A673 (cell line): ENCODE data around the gene PGRMC1. TPM values are rescaled to one million over a fixed set of nuclear protein-coding genes. Genes with fewer than 3 reads are reported as not detected.

Source experiments
- Bru-seq: library from RNA; stranded (reverse); fragments of 400-500 nt; gene quantifications from one replicate; lab custom pipeline; 2021; lab: Mats Ljungman, UMichigan
- BruChase-seq, 2 experiments: library from RNA; stranded (reverse); fragments of 400-500 nt; gene quantifications; one replicate each; lab custom pipeline; 2021; lab: Mats Ljungman, UMichigan
- BruUV-seq: library from RNA; stranded (reverse); fragments of 400-500 nt; replicated peaks from 2 replicates; lab custom pipeline; 2021; lab: Mats Ljungman, UMichigan
- CTCF ChIA-PET: fragments of 300-600 bp; sonication (Branson Sonifier 250); formaldehyde crosslinking; loops from one replicate; lab custom pipeline; 2022; ENCODE audit warnings: antibody characterized with exemption; lab: Charles Lee
- POLR2A ChIA-PET: fragments of 300-600 bp; sonication (Branson Sonifier 250); formaldehyde crosslinking; loops from one replicate; lab custom pipeline; 2022; ENCODE audit warnings: antibody characterized with exemption; ENCODE audit not compliant: low non-redundant PET; lab: Charles Lee
- DNase-seq: peaks from one replicate; pipeline ENCODE4 v3.0.0-alpha.2; 2015; ENCODE audit warnings: low spot score
- H3K27ac ChIP-seq: fragments of 200-600 bp; sonication (generic); 2 replicates; pipeline ENCODE4 v1.5.1; 2016; ENCODE audit warnings: mixed run types, low read depth, mild to moderate bottlenecking, mixed read lengths, antibody characterized with exemption, low read length; ENCODE audit not compliant: poor library complexity, severe bottlenecking
- H3K27me3 ChIP-seq: fragments of 200-600 bp; sonication (generic); replicated peaks from 2 replicates; pipeline ENCODE4 v1.6.1; 2017; ENCODE audit warnings: mixed run types, low read depth, mild to moderate bottlenecking, mixed read lengths, antibody characterized with exemption, low read length; ENCODE audit not compliant: insufficient read depth, poor library complexity
- H3K36me3 ChIP-seq: fragments of 200-600 bp; sonication (generic); 2 replicates; pipeline ENCODE4 v1.6.1; 2016; ENCODE audit warnings: mixed run types, mild to moderate bottlenecking, mixed read lengths, antibody characterized with exemption, low read length; ENCODE audit not compliant: insufficient read depth, poor library complexity, severe bottlenecking
- H3K4me1 ChIP-seq: fragments of 200-600 bp; sonication (generic); 2 replicates; pipeline ENCODE4 v1.6.1; 2017; ENCODE audit warnings: mixed run types, mild to moderate bottlenecking, mixed read lengths, antibody characterized with exemption, low read length; ENCODE audit not compliant: insufficient read depth, poor library complexity, severe bottlenecking
- H3K4me3 ChIP-seq: fragments of 200-600 bp; sonication (generic); 2 replicates; pipeline ENCODE4 v1.5.1; 2016; ENCODE audit warnings: low read depth, mixed run types, mild to moderate bottlenecking, mixed read lengths, low read length; ENCODE audit not compliant: poor library complexity, severe bottlenecking
- H3K9me3 ChIP-seq: fragments of 200-600 bp; sonication (generic); 2 replicates; pipeline ENCODE4 v1.6.1; 2016; ENCODE audit warnings: mixed run types, low read depth, mild to moderate bottlenecking, mixed read lengths, antibody characterized with exemption, low read length; ENCODE audit not compliant: poor library complexity, severe bottlenecking
- EZH2 ChIP-seq: fragments of 200-600 bp; sonication (generic); IDR thresholded peaks from 2 replicates; pipeline ENCODE4 v1.6.1; 2017; ENCODE audit warnings: borderline replicate concordance, low read depth, mild to moderate bottlenecking, mixed read lengths, antibody characterized with exemption, low read length; ENCODE audit not compliant: poor library complexity, severe bottlenecking
- intact Hi-C: fragments of 100-400 bp; cut with micrococcal nuclease; formaldehyde crosslinking; loops from one replicate; pipeline ENCODE4 v1.10.0; 2022; ENCODE audit not compliant: unreplicated experiment
- long read RNA-seq: library from polyadenylated mRNA; stranded (forward); transcript quantifications from one replicate; pipeline ENCODE4 v2.0.0, GENCODE V29; 2022
- total RNA-seq: library from RNA; stranded (reverse); gene quantifications from 2 replicates; pipeline ENCODE4 v1.2.3, GENCODE V29; 2021
- TF ChIP-seq, protein P1 (sequence below): fragments of 300-800, 200-600 bp; sonication (generic); conservative IDR thresholded peaks from 2 replicates; pipeline ENCODE4 v1.5.1; 2017; ENCODE audit warnings: low read depth, mild to moderate bottlenecking, antibody characterized with exemption, low read length, moderate library complexity, mixed read lengths

PGRMC1 gene
- total RNA-seq (123 and 133 TPM in 2 replicates), Bru-seq, nascent RNA (percentile 90 among the genes with signal in this experiment), BruChase-seq, experiment 1, labeled RNA remaining after a 2-hour chase (percentile 92 among the genes with signal in this experiment), BruChase-seq, experiment 2, labeled RNA remaining after a 6-hour chase (percentile 97 among the genes with signal in this experiment)
- long read RNA-seq, transcript PGRMC1-202 (2 exons, 1,762 nt): minor isoform, 5 of 248 reads
- long read RNA-seq, transcript PGRMC1-201 (3 exons, 1,911 nt): major isoform, 233 of 248 reads
- long read RNA-seq, partial matches to known transcripts: 2 of 248 reads
- long read RNA-seq, other reads (novel, unspliced or antisense): 8 of 248 reads

DNA sequence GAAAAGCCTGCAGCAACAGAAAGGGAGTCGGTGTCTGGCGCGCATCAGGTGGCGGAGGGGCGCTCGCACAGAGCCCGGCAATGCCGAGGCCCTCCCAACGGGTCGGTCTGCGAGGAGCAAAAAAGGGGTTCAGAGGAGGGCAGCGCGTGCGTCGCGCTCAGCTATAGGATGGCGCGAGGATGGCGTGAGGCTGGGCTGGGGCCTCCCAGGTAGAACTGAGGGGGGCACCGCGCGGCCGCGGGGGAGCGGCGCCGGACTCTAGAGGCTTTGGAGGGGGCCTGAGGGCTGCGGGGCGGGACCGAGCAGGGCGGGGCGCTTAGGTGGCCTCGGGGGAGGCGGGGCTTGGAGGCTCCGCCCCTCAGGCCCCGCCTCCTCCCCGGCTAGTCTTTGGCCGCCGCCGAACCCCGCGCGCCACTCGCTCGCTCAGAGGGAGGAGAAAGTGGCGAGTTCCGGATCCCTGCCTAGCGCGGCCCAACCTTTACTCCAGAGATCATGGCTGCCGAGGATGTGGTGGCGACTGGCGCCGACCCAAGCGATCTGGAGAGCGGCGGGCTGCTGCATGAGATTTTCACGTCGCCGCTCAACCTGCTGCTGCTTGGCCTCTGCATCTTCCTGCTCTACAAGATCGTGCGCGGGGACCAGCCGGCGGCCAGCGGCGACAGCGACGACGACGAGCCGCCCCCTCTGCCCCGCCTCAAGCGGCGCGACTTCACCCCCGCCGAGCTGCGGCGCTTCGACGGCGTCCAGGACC lies at the start of gene PGRMC1:
PGRMC1 (plus strand) TSS at position 414 of the 751 bp plus-strand sequence; CDS start at position 493, 79 bp downstream.
- no peak for TF ChIP-seq EZH2
- TF ChIP-seq, protein P1, sequence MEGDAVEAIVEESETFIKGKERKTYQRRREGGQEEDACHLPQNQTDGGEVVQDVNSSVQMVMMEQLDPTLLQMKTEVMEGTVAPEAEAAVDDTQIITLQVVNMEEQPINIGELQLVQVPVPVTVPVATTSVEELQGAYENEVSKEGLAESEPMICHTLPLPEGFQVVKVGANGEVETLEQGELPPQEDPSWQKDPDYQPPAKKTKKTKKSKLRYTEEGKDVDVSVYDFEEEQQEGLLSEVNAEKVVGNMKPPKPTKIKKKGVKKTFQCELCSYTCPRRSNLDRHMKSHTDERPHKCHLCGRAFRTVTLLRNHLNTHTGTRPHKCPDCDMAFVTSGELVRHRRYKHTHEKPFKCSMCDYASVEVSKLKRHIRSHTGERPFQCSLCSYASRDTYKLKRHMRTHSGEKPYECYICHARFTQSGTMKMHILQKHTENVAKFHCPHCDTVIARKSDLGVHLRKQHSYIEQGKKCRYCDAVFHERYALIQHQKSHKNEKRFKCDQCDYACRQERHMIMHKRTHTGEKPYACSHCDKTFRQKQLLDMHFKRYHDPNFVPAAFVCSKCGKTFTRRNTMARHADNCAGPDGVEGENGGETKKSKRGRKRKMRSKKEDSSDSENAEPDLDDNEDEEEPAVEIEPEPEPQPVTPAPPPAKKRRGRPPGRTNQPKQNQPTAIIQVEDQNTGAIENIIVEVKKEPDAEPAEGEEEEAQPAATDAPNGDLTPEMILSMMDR: no peak
- Histone ChIP-seq H3K27me3 (no peaks in the 10 kb centered on the region), H3K4me3 (peak within 1 kb of the TSS; percentile 69), H3K9me3 (no peaks in the 10 kb centered on the region), H3K27ac (peak within 1 kb of the TSS; percentile 76), H3K36me3 (no peaks in the 10 kb centered on the region), H3K4me1 (peaks cover 13% of the 10 kb centered on the region)
- ChIA-PET CTCF (interaction anchor here (0.6 kb wide), 1 partner anchor 11 kb away, joined by 3 read pairs; no protein-coding TSS in a partner anchor), POLR2A (no interaction called here)
- BruUV-seq: no TSS peak
- DNase-seq: peak; percentile 82
- intact Hi-C loops: no loop called here

DNA sequence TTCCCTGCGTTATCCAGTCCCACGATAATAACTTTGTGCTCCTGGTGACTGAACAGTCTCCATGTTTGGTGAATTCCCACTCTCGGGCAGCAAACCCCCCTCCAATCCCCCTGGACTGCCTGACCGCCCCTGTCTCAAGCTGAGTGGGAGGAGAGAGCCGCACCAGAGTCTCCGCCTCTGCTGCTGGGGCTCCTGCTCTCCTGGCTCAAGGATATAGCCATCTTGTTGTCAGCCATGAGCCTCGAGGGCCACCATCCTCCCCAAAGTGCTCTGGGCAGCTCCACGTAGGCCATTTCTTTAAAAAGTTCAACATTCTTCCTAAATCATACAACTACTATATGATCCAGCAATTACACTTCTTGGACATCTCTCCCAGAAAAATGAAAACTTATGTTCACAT lies 49.3 kb upstream of the PGRMC1 start:
- H3K27ac ChIP-seq: no peak overlapping the region
- no peaks in the 10 kb centered on the region for H3K4me1 ChIP-seq
- no peaks in the 10 kb centered on the region for H3K27me3 ChIP-seq
- no peaks in the 10 kb centered on the region for H3K36me3 ChIP-seq
- no peak overlapping the region for H3K4me3 ChIP-seq
- ChIA-PET POLR2A (no interaction called here), CTCF (no interaction called here)
- intact Hi-C loops: no loop called here
- no TSS peak for BruUV-seq
- DNase-seq: no peak
- TF ChIP-seq EZH2: no peak
- TF ChIP-seq, protein P1: no peak
- no peaks in the 10 kb centered on the region for H3K9me3 ChIP-seq

DNA sequence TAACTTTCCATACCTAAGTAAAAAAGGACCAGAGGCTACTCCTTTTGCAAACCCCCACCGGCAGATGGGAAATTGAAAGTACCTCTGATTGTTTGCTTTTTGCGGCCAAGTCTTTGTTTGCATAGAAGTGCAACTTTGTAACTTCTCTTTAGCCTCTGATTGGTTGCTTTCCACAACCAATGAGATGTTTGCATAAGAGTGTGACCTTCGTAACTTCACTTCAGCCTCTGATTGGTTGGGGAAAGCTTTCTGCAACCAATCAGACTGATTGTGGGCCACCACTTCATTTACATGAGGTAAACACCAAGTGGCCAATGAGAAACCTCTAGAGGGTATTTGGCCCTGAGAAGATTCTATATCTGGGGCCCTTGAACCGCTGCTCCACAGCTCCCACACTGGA lies 48.8 kb upstream of the PGRMC1 start:
- H3K36me3 ChIP-seq: no peaks in the 10 kb centered on the region
- POLR2A ChIA-PET: no interaction called here
- no peak overlapping the region for H3K4me3 ChIP-seq
- no peak for DNase-seq
- CTCF ChIA-PET: no interaction called here
- TF ChIP-seq EZH2: no peak
- TF ChIP-seq, protein P1: no peak
- H3K27me3 ChIP-seq: no peaks in the 10 kb centered on the region
- intact Hi-C loops: no loop called here
- no peak overlapping the region for H3K27ac ChIP-seq
- no peaks in the 10 kb centered on the region for H3K4me1 ChIP-seq
- no peaks in the 10 kb centered on the region for H3K9me3 ChIP-seq
- BruUV-seq: no TSS peak
